Inflammatory macrophage (primary cell): Measurements from ENCODE around the gene RPE.

Experiments
- DNase-seq, 2 donors: peaks; one replicate each; pipeline ENCODE4 v3.0.0-alpha.2; 2020 to 2022
- total RNA-seq, 18 experiments: gene quantifications; one replicate each; lab custom pipeline; 2026; ENCODE audit warnings: mixed read lengths in 6 of 18, inconsistent platforms in 2 of 18; lab: John Stamatoyannopoulos, UW

The RPE gene
- total RNA-seq: 17.3 to 118 (median 70.9) reads per million in 18 experiments

GRCh38 chr2:210002158-210003157, at the start of gene RPE:
TSS of gene RPE (plus strand) at chr2:210002638. CDS start at chr2:210002662, 24 bp downstream.
- DNase-seq: peak; percentile 98 to 99

DNA sequence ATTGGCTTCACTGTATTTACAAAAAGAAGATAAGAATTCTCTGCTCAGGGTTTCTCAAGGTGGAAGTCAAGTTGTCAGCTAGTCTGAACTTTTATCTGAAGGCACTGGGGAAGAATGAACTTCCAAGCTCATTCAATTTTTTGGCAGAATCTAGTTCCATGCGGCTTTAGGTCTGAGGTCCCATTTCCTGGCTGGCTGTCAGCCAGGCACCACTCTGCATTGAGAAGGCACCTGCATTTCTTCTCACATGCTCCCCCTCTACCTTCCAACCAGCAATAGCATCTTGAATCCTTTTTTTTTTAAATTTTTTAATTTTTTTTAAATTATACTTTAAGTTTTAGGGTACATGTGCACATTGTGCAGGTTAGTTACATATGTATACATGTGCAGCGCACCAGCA, 46.2 kb upstream of the RPE start:
- no peak for DNase-seq

GRCh38 chr2:209958016-209958415, 44.4 kb upstream of the RPE start:
- no peak for DNase-seq

DNA sequence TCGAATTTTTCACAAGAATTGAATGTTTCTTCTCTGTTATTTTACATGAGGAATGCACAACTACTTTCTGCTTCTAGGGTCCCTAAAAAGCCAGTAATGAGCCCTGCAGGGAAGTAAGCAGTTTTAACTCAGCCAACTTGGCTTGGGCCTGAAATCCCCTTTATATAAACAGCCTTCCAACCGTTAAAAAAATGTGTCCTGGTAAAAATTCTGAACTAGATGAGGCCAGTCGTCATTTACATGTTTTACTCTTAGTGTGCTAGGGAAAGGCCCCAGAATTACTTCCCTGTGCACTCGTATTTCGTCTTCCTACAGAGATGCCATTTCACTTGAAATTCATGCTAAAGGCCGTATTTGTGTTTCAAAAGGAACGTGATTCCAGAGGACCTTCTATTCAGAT, 42.4 kb upstream of the RPE start:
- no peak for DNase-seq

- peak; percentile 36 to 46 for DNase-seq
These were observed 41.5 kb upstream of the RPE start for GRCh38 chr2:209960676-209961630.

DNA sequence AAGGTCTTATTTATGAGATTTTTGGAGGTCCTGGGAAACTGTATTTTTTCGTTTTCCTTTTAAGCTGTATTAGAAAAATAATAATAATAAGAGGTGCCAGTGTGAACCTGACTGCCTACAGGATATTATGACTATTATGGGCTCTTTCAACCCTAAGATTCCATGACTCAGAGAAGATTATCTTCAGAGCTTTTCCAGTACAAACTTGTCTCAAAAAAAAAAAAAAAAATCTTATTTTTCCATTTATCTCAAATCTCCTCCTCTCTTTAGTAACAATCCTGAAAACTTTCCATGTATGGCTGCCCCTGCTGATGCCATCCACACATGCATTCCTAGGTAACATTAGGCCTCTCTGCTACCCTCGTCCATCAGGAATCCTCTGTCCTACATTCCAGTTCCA, 36.7 kb upstream of the RPE start:
- no peak for DNase-seq

DNA sequence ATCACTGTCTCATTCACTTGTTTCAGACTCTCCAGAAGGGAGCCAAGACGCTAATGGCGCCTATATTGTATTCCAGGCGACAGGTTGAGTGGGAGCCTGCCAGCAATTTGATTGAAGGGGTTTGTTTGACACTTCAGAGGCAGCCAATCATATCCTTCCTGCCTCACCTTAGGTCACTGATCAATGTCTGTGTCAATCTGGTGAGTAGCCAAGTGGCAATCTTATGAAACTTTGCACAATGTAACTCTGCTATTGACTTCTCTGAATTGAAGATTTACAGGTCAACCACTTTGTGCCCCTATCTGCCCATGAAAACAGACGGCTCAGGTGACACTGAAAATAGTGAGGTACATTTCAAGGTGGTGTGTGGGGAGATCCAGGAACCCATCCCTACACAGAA, 32.7 kb upstream of the RPE start:
- DNase-seq: no peak

DNA sequence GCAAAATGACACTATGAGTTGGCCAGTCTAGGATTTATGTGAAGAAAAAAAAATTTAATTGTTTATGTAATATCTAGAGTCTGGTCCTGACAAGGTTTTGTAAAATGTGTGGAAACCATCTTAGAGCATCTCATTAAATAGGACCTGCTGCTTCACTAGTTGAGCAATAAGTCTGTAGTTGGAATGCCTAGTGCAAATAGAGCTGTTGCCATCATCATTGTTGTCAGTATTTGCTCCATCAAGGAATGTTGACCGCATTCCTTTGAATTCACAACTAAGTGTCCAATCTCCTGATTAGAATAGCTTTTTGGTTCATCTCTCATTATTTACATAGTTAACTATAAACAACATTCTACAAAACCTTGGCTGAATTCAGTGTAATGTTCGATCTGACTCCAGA, 32.2 kb upstream of the RPE start:
- DNase-seq: no peak

DNA sequence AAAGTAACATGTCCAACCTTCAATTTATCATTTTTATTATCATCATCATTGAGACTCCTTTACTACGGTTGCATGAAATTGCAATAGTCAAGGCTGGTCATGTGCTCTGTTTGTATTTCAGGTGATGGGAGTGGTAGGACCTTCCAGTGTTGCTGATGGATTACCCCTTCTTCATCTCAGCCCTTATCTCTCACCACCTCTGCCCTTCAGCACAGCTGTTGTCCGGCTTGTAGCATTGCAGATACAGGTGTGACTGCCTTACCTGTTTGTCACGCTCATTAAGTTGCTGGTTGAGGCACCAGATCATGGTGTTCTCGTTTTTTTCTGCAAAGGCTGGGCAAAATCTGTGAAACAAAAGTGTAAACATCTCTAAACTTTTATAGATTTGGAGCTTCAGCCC, 31.7 kb upstream of the RPE start:
- DNase-seq: no peak

- DNase-seq: no peak
These were observed 29.1 kb upstream of the RPE start for GRCh38 chr2:209973328-209973727.

- DNase-seq: no peak
These were observed 27.9 kb upstream of the RPE start for GRCh38 chr2:209974576-209974975.

- no peak for DNase-seq
These were observed 25.6 kb upstream of the RPE start for GRCh38 chr2:209976698-209977385.

DNA sequence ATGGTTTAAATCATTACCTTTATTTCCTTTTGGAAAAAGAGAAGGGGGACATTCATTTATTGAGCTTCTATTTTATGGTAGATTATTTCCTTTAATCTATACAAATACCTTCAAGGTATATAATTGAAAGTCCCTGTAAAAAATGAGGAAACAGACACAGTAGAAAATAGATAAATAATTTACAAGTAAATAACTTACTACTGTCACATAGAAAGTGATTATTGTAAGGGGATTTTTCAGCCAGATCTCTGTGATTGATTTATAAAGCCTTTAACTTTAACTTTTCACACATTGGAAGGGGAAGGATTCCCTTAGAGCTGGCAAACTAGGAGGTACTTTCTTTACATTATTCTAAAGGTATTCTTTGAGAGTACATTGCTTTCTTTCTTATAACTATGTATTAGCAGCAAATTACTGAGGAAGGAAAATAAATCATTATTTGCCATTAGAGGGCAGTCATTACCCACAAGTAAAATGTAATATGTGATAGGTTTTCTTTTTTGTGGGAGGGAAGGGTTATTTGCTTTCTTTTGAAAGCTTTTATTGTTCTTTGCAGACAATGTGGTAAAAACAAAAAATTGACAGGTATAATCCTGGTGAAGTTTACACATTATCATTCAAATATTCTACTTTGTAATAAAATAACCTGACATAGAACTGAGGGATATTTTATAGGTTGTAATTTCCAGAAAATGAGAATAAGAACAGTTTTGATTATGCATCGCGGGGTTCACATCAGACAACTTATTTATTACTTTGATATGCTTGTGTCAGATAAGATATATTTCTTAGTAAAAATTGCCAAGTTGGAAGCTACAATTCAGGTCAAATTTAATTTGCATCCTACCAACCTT, 24.8 kb upstream of the RPE start:
- peak; percentile 15 to 72 for DNase-seq

- no peak for DNase-seq
These were observed 18.1 kb upstream of the RPE start for GRCh38 chr2:209984291-209984690.

DNA sequence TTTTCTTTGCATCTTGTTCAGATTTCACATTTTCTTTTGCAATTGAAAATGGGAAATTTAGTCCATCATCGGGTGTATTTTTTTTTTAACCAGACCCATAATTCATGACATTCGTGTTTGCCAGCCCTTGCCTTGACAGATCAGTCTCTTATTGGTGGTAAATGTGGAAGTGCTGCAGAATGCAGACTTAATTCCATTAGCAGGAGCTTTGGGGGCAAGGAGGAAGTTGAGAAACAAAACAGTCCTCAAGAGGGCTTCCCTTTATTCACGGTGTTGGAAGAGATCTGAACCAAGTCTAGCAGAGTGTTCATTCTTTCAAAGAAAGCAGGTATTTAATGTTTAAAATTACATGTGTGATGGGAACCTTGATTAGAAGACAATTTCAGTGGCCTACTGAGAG, 16.6 kb upstream of the RPE start:
- DNase-seq: peak; percentile 73 to 81

GRCh38 chr2:209986415-209986814, 16.0 kb upstream of the RPE start:
- DNase-seq: peak; percentile 52 to 54

- no peak for DNase-seq
These were observed 14.4 kb upstream of the RPE start for GRCh38 chr2:209988010-209988409.

- no peak for DNase-seq
These were observed 11.6 kb upstream of the RPE start for GRCh38 chr2:209990838-209991237.

DNA sequence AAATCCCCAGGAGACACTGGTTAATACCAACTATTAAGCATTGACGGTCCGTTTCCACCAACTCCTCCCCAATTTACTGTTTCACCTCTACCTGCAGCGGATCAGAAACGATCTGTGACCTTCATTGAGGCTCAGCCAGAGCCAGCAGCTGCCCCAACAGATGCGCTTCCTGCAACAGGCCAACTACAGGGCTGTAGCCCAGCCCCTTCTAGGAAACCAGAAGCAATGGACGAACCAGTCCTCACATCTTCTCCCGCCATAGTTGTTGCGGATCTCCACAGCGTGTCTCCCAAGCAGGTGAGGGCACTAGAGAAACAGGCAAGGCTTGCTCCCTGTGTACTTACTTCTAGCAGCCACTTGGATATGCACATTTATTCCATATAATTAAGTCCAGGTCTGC, 8.5 kb upstream of the RPE start:
- no peak for DNase-seq

DNA sequence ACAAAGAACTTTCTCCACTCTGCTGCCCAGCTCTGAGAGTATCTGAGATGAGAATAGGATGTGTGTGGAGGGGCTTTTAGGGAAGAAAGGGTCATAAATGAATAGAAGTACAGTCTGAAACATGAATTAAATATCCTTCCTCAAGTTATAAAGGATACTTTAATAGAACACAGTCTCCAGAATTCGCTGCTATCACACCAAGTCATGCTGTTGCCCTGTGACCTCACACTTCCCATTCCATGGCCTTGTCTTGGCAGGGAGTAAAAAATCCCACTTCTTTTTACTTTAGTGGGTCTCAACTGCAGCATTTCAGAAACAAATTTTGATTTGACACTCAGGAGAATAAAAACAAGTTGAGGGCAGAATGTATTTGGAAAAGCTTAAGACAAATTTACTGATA, 3.8 kb upstream of the RPE start:
- no peak for DNase-seq
